ENCODE data around the gene COA6.

Gene COA6

GRCh38 chr1:234413485-234413884, 40.2 kb downstream of the COA6 start:
- no peak overlapping the region for H3K27ac Mint-ChIP-seq
- H3K9me3 Mint-ChIP-seq, result no peaks in the 10 kb centered on the region
- no peaks in the 10 kb centered on the region for H3K27me3 Mint-ChIP-seq
- H3K4me3 Mint-ChIP-seq, result no peak overlapping the region
- H3K36me3 Mint-ChIP-seq (ENCODE audit: low read depth), result peaks cover 62% of the 10 kb centered on the region
- H3K4me1 Mint-ChIP-seq (ENCODE audit: low read depth), result no peaks in the 10 kb centered on the region

- no peak overlapping the region for H3K4me3 Mint-ChIP-seq
- H3K36me3 Mint-ChIP-seq (ENCODE audit: low read depth), result peaks cover 60% of the 10 kb centered on the region
- H3K4me1 Mint-ChIP-seq (ENCODE audit: low read depth), result no peaks in the 10 kb centered on the region
- no peaks in the 10 kb centered on the region for H3K9me3 Mint-ChIP-seq
- H3K27me3 Mint-ChIP-seq, result no peaks in the 10 kb centered on the region
- no peak overlapping the region for H3K27ac Mint-ChIP-seq
Measured at GRCh38 chr1:234413990-234414389, 40.7 kb downstream of the COA6 start.

- Mint-ChIP-seq H3K27ac (no peak overlapping the region), H3K27me3 (no peaks in the 10 kb centered on the region), H3K4me3 (no peak overlapping the region), H3K36me3 (ENCODE audit: low read depth) (peaks cover 72% of the 10 kb centered on the region), H3K4me1 (ENCODE audit: low read depth) (no peaks in the 10 kb centered on the region), H3K9me3 (no peaks in the 10 kb centered on the region)
Measured at GRCh38 chr1:234427950-234428646, 54.8 kb downstream of the COA6 start.

- H3K27me3 Mint-ChIP-seq, result no peaks in the 10 kb centered on the region
- H3K27ac Mint-ChIP-seq, result no peak overlapping the region
- H3K4me1 Mint-ChIP-seq (ENCODE audit: low read depth), result peaks cover 6% of the 10 kb centered on the region
- no peak overlapping the region for H3K4me3 Mint-ChIP-seq
- H3K9me3 Mint-ChIP-seq, result no peaks in the 10 kb centered on the region
- peaks cover 73% of the 10 kb centered on the region for H3K36me3 Mint-ChIP-seq (ENCODE audit: low read depth)
Measured at GRCh38 chr1:234429434-234429806, 56.2 kb downstream of the COA6 start.

GRCh38 chr1:234430691-234431090, 57.4 kb downstream of the COA6 start:
- no peak overlapping the region for H3K4me3 Mint-ChIP-seq
- no peaks in the 10 kb centered on the region for H3K9me3 Mint-ChIP-seq
- H3K27ac Mint-ChIP-seq, result no peak overlapping the region
- peaks cover 75% of the 10 kb centered on the region for H3K36me3 Mint-ChIP-seq (ENCODE audit: low read depth)
- no peaks in the 10 kb centered on the region for H3K27me3 Mint-ChIP-seq
- H3K4me1 Mint-ChIP-seq (ENCODE audit: low read depth), result peaks cover 6% of the 10 kb centered on the region

GRCh38 chr1:234431255-234431654, 58.0 kb downstream of the COA6 start:
- peaks cover 71% of the 10 kb centered on the region for H3K36me3 Mint-ChIP-seq (ENCODE audit: low read depth)
- H3K9me3 Mint-ChIP-seq, result no peaks in the 10 kb centered on the region
- no peak overlapping the region for H3K4me3 Mint-ChIP-seq
- no peak overlapping the region for H3K27ac Mint-ChIP-seq
- no peaks in the 10 kb centered on the region for H3K27me3 Mint-ChIP-seq
- H3K4me1 Mint-ChIP-seq (ENCODE audit: low read depth), result peaks cover 6% of the 10 kb centered on the region

GRCh38 chr1:234433563-234434285, 60.5 kb downstream of the COA6 start:
- Mint-ChIP-seq H3K4me3 (no peak overlapping the region), H3K36me3 (ENCODE audit: low read depth) (peaks cover 79% of the 10 kb centered on the region), H3K9me3 (no peaks in the 10 kb centered on the region), H3K4me1 (ENCODE audit: low read depth) (peaks cover 6% of the 10 kb centered on the region), H3K27me3 (no peaks in the 10 kb centered on the region), H3K27ac (peak overlapping the region; percentile 19)
